ENCODE data around the gene CA12. TPM values are rescaled to one million over a fixed set of nuclear protein-coding genes. Genes with fewer than 3 reads are reported as not detected.

Gene CA12
- total and polyA plus RNA-seq, 9 of the 15 experiments (the other 6 are each of a cell fraction or from before 2014, with no cell fraction given) = 0.01 to 0.78 (median 0.15) TPM; not detected in 1

DNA sequence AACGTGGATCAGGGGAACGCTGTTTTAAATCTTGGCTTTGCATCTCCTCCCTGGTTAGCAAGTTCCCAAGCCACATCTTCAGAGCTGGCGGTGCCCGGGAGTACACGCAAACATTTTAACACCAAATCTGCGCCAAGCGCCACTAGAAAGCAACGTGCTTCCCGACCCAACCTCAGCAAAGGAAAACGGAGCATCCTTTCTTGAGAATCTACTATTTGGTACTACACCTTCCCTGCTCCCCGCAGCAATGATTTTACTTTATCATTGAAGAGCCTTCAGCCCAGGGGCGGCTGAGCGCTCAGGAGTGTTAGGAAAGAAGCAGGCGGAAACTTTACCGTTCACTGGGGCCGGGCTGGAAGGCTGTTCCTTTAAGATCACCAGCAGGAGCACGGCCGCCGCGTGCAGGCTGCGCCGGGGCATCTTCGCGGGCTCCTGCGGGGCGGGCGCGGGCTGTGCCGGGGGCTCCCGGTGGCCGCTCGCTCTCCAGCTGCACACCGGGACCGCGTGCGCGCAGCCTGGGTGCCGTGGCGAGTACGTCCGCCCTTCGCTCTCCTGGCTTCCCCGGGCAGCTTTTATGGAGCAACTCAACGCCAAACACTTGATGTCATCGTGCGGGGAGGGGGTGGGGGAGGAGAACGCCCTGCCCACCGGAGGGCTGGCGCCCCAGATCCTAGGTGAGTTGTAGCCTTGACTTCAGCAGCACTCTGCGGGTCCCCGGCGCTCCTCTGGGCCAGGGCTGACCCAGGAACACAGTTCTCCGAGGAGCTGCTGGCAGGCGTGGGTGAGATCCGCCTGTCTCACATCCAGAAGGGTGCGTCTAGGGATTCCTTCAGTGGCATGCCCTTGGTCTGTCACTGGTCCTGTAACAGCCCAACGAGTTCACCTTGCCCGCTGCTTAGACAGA lies at the start of gene CA12 (continued):
- TF ChIP-seq, protein P1, sequence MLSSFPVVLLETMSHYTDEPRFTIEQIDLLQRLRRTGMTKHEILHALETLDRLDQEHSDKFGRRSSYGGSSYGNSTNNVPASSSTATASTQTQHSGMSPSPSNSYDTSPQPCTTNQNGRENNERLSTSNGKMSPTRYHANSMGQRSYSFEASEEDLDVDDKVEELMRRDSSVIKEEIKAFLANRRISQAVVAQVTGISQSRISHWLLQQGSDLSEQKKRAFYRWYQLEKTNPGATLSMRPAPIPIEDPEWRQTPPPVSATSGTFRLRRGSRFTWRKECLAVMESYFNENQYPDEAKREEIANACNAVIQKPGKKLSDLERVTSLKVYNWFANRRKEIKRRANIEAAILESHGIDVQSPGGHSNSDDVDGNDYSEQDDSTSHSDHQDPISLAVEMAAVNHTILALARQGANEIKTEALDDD (IDR thresholded peaks at IDR 0.05) = no peak

DNA sequence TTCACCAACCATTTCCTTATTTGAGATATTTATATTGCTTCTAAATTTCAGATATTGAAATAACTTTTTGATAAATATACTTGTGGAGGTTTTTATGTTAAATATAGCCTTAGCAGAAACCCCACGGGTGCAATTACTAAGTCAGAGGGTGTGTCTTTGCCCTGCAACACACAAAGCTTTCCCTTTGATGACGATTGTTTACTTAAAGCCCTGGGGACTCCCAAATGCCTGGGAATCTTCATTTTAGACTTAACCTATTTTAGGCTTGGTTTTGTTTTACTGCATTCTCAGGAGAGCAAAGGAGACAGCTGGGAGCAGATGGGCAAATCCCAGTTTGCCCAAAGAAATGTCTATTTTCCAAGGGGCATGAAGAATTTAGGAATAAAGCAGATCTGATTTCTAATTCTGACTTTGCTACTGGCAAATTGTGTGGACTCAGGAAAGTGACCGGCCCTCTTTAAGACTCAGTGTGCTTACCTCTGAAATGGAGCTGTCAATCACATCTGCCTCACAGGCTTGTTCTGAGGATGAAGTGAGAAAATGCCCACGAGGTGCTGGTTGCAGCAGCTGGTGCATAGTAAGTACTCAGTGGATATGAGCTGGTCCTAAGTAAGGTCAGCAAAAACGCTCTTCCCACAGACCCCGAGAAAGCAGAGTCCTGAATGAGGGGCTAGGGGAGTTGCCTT lies 49.3 kb upstream of the CA12 start:
- no peak overlapping the region for H3K27ac ChIP-seq (ENCODE audit: extremely low read depth, low read depth, low read length)
- H4K20me1 ChIP-seq (replicated peaks; ENCODE audit: control insufficient read depth, insufficient read depth, low read length) = no peaks in the 10 kb centered on the region
- H2AFZ ChIP-seq (ENCODE audit: low read depth, low read length) = no peak overlapping the region
- no peaks in the 10 kb centered on the region for H3K79me2 ChIP-seq (ENCODE audit: control insufficient read depth, insufficient read depth, low read length)
- intact Hi-C loops (cut with micrococcal nuclease) (no loop called here), in situ Hi-C loops (cut with MboI) (no loop called here)
- CTCF ChIA-PET (ENCODE audit: low intra/inter-chr PET ratio) = no interaction called here
- H3K9me1 ChIP-seq (ENCODE audit: control insufficient read depth, insufficient read depth, low read length) = no peaks in the 10 kb centered on the region
- H3K4me1 ChIP-seq (replicated peaks in 1 of 2; ENCODE audit: control insufficient read depth in 2 of 2, insufficient read depth in 2 of 2, low read length in 2 of 2) = peaks cover 4 to 12% of the 10 kb centered on the region in 2 experiments; a peak in 3 of 5 replicates
- no peaks in the 10 kb centered on the region for H3K9me3 ChIP-seq (replicated peaks; ENCODE audit: control insufficient read depth, insufficient read depth, low read depth, low read length)
- H3K4me3 ChIP-seq = no peak overlapping the region
- no peak overlapping the region for H3K9ac ChIP-seq (ENCODE audit: insufficient read depth in 1 of 2, low read depth in 2 of 2, low read length in 2 of 2)
- POLR2A ChIA-PET = no interaction called here
- DNase-seq (ENCODE audit: extremely low read depth in 1 of 4, low spot score in 3 of 4) (no peak), ATAC-seq (no peak), FAIRE-seq (peak; percentile 11)
- TF ChIP-seq, protein P2, sequence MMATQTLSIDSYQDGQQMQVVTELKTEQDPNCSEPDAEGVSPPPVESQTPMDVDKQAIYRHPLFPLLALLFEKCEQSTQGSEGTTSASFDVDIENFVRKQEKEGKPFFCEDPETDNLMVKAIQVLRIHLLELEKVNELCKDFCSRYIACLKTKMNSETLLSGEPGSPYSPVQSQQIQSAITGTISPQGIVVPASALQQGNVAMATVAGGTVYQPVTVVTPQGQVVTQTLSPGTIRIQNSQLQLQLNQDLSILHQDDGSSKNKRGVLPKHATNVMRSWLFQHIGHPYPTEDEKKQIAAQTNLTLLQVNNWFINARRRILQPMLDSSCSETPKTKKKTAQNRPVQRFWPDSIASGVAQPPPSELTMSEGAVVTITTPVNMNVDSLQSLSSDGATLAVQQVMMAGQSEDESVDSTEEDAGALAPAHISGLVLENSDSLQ (IDR thresholded peaks at IDR 0.05) = peak; percentile 69
- no peak for TF ChIP-seq TEAD2 (tag; IDR thresholded peaks at IDR 0.05)
- no peak for TF ChIP-seq FOXJ3 (CRISPR knock-in tag; IDR thresholded peaks at IDR 0.05)
- no peak for TF ChIP-seq ZKSCAN3 (CRISPR knock-in tag; IDR thresholded peaks at IDR 0.05)
- H3K36me3 ChIP-seq (ENCODE audit: control insufficient read depth, insufficient read depth, low read length) = no peaks in the 10 kb centered on the region
- H3K4me2 ChIP-seq (ENCODE audit: insufficient read depth, low read length) = no peak overlapping the region
- BruUV-seq (replicated peaks) = no TSS peak
- 7% methylated on average over 6 of the region's 6 CpGs for WGBS (ENCODE audit: insufficient coverage, low coverage, missing lambda C conversion rate)
- no peaks in the 10 kb centered on the region for H3K27me3 ChIP-seq (ENCODE audit: control insufficient read depth in 2 of 2, insufficient read depth in 2 of 2, low read length in 2 of 2)
